ENCODE data around the gene PIP5K1A. TPM values are rescaled to one million over a fixed set of nuclear protein-coding genes. Genes with fewer than 3 reads are reported as not detected.

PIP5K1A gene
- total RNA-seq, 6 donors from 2014 or later: 37.2 to 94.3 (median 70.6) TPM

DNA sequence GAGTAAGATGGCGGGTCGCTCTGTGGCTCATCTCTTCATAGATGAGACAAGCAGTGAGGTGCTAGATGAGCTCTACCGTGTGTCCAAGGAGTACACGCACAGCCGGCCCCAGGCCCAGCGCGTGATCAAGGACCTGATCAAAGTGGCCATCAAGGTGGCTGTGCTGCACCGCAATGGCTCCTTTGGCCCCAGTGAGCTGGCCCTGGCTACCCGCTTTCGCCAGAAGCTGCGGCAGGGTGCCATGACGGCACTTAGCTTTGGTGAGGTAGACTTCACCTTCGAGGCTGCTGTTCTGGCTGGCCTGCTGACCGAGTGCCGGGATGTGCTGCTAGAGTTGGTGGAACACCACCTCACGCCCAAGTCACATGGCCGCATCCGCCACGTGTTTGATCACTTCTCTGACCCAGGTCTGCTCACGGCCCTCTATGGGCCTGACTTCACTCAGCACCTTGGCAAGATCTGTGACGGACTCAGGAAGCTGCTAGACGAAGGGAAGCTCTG, 39.6 kb upstream of the PIP5K1A start:
- ATAC-seq (ENCODE audit: low FRiP score in 2 of 2) (no peak), DNase-seq (peak in 1 of 2 donors; percentile 64)
- Histone ChIP-seq H3K36me3 (peaks cover 9 to 38% (median 21%) of the 10 kb centered on the region in 4 donors), H3K9me3 (no peaks in the 10 kb centered on the region), H3K4me1 (peaks cover 5 to 29% (median 11%) of the 10 kb centered on the region in 4 donors), H3K4me3 (peak overlapping the region in 1 of 4 donors; percentile 50), H3K27ac (peak overlapping the region in 3 of 4 donors; percentile 56 to 80 (median 64)), H3K27me3 (no peaks in the 10 kb centered on the region)
- no peak for TF ChIP-seq POLR2AphosphoS5 (IDR thresholded peaks at IDR 0.05)
- TF ChIP-seq POLR2A (IDR thresholded peaks at IDR 0.05): no peak
- TF ChIP-seq EP300 (IDR thresholded peaks at IDR 0.05): no peak
- TF ChIP-seq, protein P1, sequence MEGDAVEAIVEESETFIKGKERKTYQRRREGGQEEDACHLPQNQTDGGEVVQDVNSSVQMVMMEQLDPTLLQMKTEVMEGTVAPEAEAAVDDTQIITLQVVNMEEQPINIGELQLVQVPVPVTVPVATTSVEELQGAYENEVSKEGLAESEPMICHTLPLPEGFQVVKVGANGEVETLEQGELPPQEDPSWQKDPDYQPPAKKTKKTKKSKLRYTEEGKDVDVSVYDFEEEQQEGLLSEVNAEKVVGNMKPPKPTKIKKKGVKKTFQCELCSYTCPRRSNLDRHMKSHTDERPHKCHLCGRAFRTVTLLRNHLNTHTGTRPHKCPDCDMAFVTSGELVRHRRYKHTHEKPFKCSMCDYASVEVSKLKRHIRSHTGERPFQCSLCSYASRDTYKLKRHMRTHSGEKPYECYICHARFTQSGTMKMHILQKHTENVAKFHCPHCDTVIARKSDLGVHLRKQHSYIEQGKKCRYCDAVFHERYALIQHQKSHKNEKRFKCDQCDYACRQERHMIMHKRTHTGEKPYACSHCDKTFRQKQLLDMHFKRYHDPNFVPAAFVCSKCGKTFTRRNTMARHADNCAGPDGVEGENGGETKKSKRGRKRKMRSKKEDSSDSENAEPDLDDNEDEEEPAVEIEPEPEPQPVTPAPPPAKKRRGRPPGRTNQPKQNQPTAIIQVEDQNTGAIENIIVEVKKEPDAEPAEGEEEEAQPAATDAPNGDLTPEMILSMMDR (IDR thresholded peaks at IDR 0.05): no peak
- 73 to 88% methylated on average over 13 to 22 of the region's 22 CpGs for WGBS, 2 donors

DNA sequence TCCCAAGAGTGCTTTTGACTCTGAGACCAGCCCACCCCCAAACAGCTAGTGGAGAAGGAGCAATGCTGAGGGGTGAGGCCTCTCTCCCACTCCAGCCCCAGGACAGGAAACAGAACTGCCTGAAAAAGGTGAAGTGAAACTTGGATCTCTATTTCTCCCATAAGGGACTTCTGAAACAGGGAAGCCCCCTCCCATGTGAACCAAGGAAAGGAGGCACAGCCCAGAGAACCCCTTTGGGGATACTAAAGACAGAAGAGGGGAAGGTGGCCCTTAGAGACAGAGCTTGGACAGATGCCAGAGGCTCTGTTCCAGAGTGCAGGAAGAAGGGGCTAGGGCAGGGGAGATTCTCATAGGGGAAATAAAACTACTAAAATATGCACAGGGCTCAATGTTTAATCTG, 39.0 kb upstream of the PIP5K1A start:
- Histone ChIP-seq H3K4me3 (no peak overlapping the region), H3K4me1 (peaks cover 7 to 32% (median 14%) of the 10 kb centered on the region in 4 donors), H3K27ac (peak overlapping the region in 2 of 4 donors; percentile 56 to 64), H3K27me3 (no peaks in the 10 kb centered on the region), H3K9me3 (no peaks in the 10 kb centered on the region), H3K36me3 (peaks cover 9 to 38% (median 21%) of the 10 kb centered on the region in 4 donors)
- TF ChIP-seq EP300 (IDR thresholded peaks at IDR 0.05) (no peak), POLR2A (IDR thresholded peaks at IDR 0.05) (no peak), POLR2AphosphoS5 (IDR thresholded peaks at IDR 0.05) (no peak)
- TF ChIP-seq, protein P1 (IDR thresholded peaks at IDR 0.05): no peak
- DNase-seq: no peak
- ATAC-seq (ENCODE audit: low FRiP score in 2 of 2): no peak

DNA sequence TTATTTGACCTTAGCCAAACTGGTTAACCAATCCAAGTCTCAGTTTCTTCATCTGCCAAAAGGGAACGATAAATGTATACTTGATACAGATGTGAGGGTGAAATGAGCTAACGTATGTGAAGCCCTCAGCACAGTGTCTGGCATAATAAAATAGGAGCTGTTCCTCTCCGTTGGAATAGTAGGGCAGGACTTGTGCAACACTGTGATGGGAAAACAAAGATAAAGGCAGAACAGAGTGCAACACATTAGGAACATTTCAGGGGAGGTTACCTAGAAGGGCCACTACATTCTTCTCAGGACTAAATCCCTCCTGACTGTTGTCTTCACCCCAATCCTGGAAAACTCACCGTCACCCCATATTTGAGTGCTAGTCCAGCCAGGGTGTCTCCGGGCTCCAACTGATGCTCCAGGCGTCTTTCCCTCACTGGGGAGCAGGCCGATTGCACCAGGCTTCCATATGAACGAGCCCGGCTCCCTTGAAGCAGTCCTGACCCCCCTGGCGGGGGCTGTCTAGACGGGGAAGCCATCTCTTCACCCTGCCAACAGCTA, 33.5 kb upstream of the PIP5K1A start:
- H3K4me1 ChIP-seq: peaks cover 18 to 35% (median 24%) of the 10 kb centered on the region in 4 donors
- no peak for TF ChIP-seq POLR2A (IDR thresholded peaks at IDR 0.05)
- TF ChIP-seq EP300 (IDR thresholded peaks at IDR 0.05): no peak
- TF ChIP-seq POLR2AphosphoS5 (IDR thresholded peaks at IDR 0.05): no peak
- TF ChIP-seq, protein P1 (IDR thresholded peaks at IDR 0.05): no peak
- WGBS, 2 donors: 51 to 54% methylated on average over 9 to 10 of the region's 11 CpGs
- peaks cover 6 to 43% (median 29%) of the 10 kb centered on the region in 4 donors for H3K36me3 ChIP-seq
- no peaks in the 10 kb centered on the region for H3K27me3 ChIP-seq
- H3K27ac ChIP-seq: peak overlapping the region; percentile 65 to 87 (median 84)
- H3K9me3 ChIP-seq: no peaks in the 10 kb centered on the region
- H3K4me3 ChIP-seq: peak overlapping the region; percentile 49 to 72 (median 68)
- no peak for DNase-seq
- peak in 1 of 2 donors; percentile 45 for ATAC-seq (ENCODE audit: low FRiP score in 2 of 2)

DNA sequence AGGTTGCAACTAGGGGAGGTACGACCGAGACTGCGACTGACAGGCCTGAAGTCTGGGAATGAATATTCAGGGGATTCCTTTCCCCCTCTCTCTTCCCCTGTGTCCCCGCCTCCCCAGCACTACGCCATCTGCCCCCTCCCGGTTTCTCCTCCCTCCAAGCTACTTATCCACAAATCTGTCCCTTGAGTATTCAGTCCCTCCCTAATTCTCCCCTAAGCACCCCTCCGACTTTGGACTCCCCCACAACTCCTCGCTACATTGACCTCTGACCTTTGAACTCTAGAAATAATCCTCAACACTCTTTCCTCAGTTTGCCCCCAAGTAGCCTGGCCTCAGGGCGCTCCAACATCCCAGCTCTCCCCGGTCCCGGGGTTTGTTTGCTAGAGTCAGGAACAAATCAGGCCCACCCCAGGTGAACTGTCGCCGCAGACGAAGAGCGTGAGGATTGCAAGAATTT, 33.0 kb upstream of the PIP5K1A start:
- peaks cover 18 to 35% (median 24%) of the 10 kb centered on the region in 4 donors for H3K4me1 ChIP-seq
- H3K36me3 ChIP-seq: peaks cover 6 to 47% (median 29%) of the 10 kb centered on the region in 4 donors
- TF ChIP-seq POLR2AphosphoS5 (IDR thresholded peaks at IDR 0.05) (no peak), POLR2A (IDR thresholded peaks at IDR 0.05) (no peak), EP300 (IDR thresholded peaks at IDR 0.05) (no peak)
- TF ChIP-seq, protein P1 (IDR thresholded peaks at IDR 0.05): no peak
- WGBS, 2 donors: 11 to 24% methylated on average over 15 of the region's 15 CpGs
- no peaks in the 10 kb centered on the region for H3K9me3 ChIP-seq
- peak overlapping the region; percentile 65 to 87 (median 84) for H3K27ac ChIP-seq
- DNase-seq (peak in 1 of 2 donors; percentile 25), ATAC-seq (ENCODE audit: low FRiP score in 2 of 2) (peak in 1 of 2 donors; percentile 72)
- peak overlapping the region; percentile 49 to 72 (median 68) for H3K4me3 ChIP-seq
- H3K27me3 ChIP-seq: no peaks in the 10 kb centered on the region
